ENCODE results near the gene PPP2R1A.
A peak's percentile ranks its signal among the peaks of the same experiment; 100 is the strongest.

DNA sequence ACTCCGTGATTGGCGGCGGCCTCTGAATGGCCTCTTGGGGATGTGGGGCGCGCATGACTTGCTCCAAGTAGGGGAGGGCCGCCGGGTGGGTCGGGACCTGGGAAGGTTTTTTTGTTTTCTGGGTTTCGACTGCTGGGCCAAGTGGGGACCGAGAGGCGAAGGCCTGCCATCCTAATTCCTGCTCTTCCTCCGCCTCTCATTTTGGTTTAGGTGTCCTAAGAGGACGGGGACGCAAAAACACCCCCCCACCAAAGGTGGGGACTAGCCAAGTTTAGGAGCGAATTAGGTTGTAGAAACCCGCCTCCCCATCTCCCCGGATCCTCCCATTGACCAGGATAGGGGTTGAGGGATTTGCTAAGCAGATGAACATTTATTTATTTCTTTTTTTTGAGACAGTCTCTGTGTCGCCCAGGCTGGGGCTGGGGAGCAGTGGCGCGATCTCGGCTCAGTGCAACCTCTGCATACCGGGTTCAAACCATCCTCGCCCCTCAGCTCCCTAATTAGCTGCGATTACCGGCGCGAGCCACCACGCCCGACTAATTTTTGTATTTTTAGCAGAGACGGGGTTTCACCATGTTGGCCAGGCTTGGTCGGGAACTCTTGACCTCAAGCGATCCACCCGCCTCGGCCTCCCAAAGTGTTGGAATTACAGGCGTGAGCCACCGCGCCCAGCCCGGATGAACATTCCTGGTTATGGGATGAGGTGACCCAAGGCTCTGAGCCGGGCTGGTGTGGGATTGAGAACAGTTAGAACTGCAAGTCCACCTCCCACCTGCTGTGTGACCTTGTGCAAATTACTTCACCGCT is 838 bp downstream of the PPP2R1A start:
- no peak for TF ChIP-seq POLR2AphosphoS5 (IDR thresholded peaks at IDR 0.05; ENCODE audit: low read depth, low read length)
- TF ChIP-seq, protein P1, sequence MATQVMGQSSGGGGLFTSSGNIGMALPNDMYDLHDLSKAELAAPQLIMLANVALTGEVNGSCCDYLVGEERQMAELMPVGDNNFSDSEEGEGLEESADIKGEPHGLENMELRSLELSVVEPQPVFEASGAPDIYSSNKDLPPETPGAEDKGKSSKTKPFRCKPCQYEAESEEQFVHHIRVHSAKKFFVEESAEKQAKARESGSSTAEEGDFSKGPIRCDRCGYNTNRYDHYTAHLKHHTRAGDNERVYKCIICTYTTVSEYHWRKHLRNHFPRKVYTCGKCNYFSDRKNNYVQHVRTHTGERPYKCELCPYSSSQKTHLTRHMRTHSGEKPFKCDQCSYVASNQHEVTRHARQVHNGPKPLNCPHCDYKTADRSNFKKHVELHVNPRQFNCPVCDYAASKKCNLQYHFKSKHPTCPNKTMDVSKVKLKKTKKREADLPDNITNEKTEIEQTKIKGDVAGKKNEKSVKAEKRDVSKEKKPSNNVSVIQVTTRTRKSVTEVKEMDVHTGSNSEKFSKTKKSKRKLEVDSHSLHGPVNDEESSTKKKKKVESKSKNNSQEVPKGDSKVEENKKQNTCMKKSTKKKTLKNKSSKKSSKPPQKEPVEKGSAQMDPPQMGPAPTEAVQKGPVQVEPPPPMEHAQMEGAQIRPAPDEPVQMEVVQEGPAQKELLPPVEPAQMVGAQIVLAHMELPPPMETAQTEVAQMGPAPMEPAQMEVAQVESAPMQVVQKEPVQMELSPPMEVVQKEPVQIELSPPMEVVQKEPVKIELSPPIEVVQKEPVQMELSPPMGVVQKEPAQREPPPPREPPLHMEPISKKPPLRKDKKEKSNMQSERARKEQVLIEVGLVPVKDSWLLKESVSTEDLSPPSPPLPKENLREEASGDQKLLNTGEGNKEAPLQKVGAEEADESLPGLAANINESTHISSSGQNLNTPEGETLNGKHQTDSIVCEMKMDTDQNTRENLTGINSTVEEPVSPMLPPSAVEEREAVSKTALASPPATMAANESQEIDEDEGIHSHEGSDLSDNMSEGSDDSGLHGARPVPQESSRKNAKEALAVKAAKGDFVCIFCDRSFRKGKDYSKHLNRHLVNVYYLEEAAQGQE (IDR thresholded peaks at IDR 0.05; ENCODE audit: insufficient read depth in 1 of 2, low read depth in 2 of 2, low read length in 2 of 2), result no peak
- TF ChIP-seq TAF1 (IDR thresholded peaks at IDR 0.05; ENCODE audit: borderline replicate concordance, insufficient read depth, low read length), result 0 out of 2 replicates have a peak, but pooled peaks have one; percentile 12
- no peak for TF ChIP-seq SIN3A (IDR thresholded peaks at IDR 0.05; ENCODE audit: borderline replicate concordance, insufficient read depth, low read length)
- TF ChIP-seq FOXP2 (optimal IDR thresholded peaks at IDR 0.05; ENCODE audit: borderline replicate concordance, extremely low read depth, extremely low read length, insufficient read depth), result no peak

Measured in PFSK-1 (cell line).